Measurements from ENCODE around the gene PKP3.

Gene PKP3

GRCh38 chr11:394858-395655 lies 1.0 kb downstream of the PKP3 start:
- peak overlapping the region; percentile 91 for H3K27ac ChIP-seq (ENCODE audit: poor library complexity, severe bottlenecking)
- peak overlapping the region; percentile 90 for H3K4me3 ChIP-seq (ENCODE audit: severe bottlenecking)
- TF ChIP-seq CTCF (IDR thresholded peaks at IDR 0.05; ENCODE audit: poor library complexity, severe bottlenecking) = no peak
- H3K36me3 ChIP-seq (ENCODE audit: low read depth) = peaks cover 27% of the 10 kb centered on the region
- ATAC-seq (ENCODE audit: low read depth) (no peak; the same call in 2 of the 3 replicates), DNase-seq (ENCODE audit: low spot score) (no peak)
- no peaks in the 10 kb centered on the region for H3K9me3 ChIP-seq (ENCODE audit: severe bottlenecking)
- no peaks in the 10 kb centered on the region for H3K27me3 ChIP-seq (ENCODE audit: insufficient read depth, poor library complexity, severe bottlenecking)
- peaks cover 12% of the 10 kb centered on the region for H3K4me1 ChIP-seq (ENCODE audit: insufficient read depth, poor library complexity, severe bottlenecking)

GRCh38 chr11:395866-396265 lies 1.9 kb downstream of the PKP3 start:
- H3K36me3 ChIP-seq (ENCODE audit: low read depth) = peaks cover 29% of the 10 kb centered on the region
- ATAC-seq (ENCODE audit: low read depth) = no peak
- DNase-seq (ENCODE audit: low spot score) = no peak
- H3K9me3 ChIP-seq (ENCODE audit: severe bottlenecking) = no peaks in the 10 kb centered on the region
- H3K27ac ChIP-seq (ENCODE audit: poor library complexity, severe bottlenecking) = peak overlapping the region; percentile 91
- no peaks in the 10 kb centered on the region for H3K27me3 ChIP-seq (ENCODE audit: insufficient read depth, poor library complexity, severe bottlenecking)
- TF ChIP-seq CTCF (IDR thresholded peaks at IDR 0.05; ENCODE audit: poor library complexity, severe bottlenecking) = no peak
- H3K4me3 ChIP-seq (ENCODE audit: severe bottlenecking) = peak overlapping the region; percentile 90
- peaks cover 12% of the 10 kb centered on the region for H3K4me1 ChIP-seq (ENCODE audit: insufficient read depth, poor library complexity, severe bottlenecking)

- Histone ChIP-seq H3K4me1 (ENCODE audit: insufficient read depth, poor library complexity, severe bottlenecking) (peaks cover 12% of the 10 kb centered on the region), H3K36me3 (ENCODE audit: low read depth) (peaks cover 29% of the 10 kb centered on the region), H3K9me3 (ENCODE audit: severe bottlenecking) (no peaks in the 10 kb centered on the region), H3K27me3 (ENCODE audit: insufficient read depth, poor library complexity, severe bottlenecking) (no peaks in the 10 kb centered on the region), H3K4me3 (ENCODE audit: severe bottlenecking) (peak overlapping the region; percentile 90), H3K27ac (ENCODE audit: poor library complexity, severe bottlenecking) (peak overlapping the region; percentile 91)
- DNase-seq (ENCODE audit: low spot score) = no peak
- peak; percentile 5; the same call in 1 of the 3 replicates for ATAC-seq (ENCODE audit: low read depth)
- TF ChIP-seq CTCF (IDR thresholded peaks at IDR 0.05; ENCODE audit: poor library complexity, severe bottlenecking) = no peak
These were observed 2.5 kb downstream of the PKP3 start for GRCh38 chr11:396511-396947.

GRCh38 chr11:396948-397548 lies 3.0 kb downstream of the PKP3 start:
- H3K9me3 ChIP-seq (ENCODE audit: severe bottlenecking) = no peaks in the 10 kb centered on the region
- H3K27ac ChIP-seq (ENCODE audit: poor library complexity, severe bottlenecking) = peak overlapping the region; percentile 91
- peaks cover 12% of the 10 kb centered on the region for H3K4me1 ChIP-seq (ENCODE audit: insufficient read depth, poor library complexity, severe bottlenecking)
- no peak for ATAC-seq (ENCODE audit: low read depth)
- DNase-seq (ENCODE audit: low spot score) = no peak
- H3K36me3 ChIP-seq (ENCODE audit: low read depth) = peaks cover 29% of the 10 kb centered on the region
- no peak for TF ChIP-seq CTCF (IDR thresholded peaks at IDR 0.05; ENCODE audit: poor library complexity, severe bottlenecking)
- no peaks in the 10 kb centered on the region for H3K27me3 ChIP-seq (ENCODE audit: insufficient read depth, poor library complexity, severe bottlenecking)
- no peak overlapping the region for H3K4me3 ChIP-seq (ENCODE audit: severe bottlenecking)

GRCh38 chr11:398826-399225 lies 4.8 kb downstream of the PKP3 start:
- Histone ChIP-seq H3K4me3 (ENCODE audit: severe bottlenecking) (no peak overlapping the region), H3K9me3 (ENCODE audit: severe bottlenecking) (no peaks in the 10 kb centered on the region), H3K4me1 (ENCODE audit: insufficient read depth, poor library complexity, severe bottlenecking) (peaks cover 5% of the 10 kb centered on the region), H3K27me3 (ENCODE audit: insufficient read depth, poor library complexity, severe bottlenecking) (no peaks in the 10 kb centered on the region), H3K36me3 (ENCODE audit: low read depth) (peaks cover 39% of the 10 kb centered on the region), H3K27ac (ENCODE audit: poor library complexity, severe bottlenecking) (no peak overlapping the region)
- no peak for TF ChIP-seq CTCF (IDR thresholded peaks at IDR 0.05; ENCODE audit: poor library complexity, severe bottlenecking)
- ATAC-seq (ENCODE audit: low read depth) (no peak), DNase-seq (ENCODE audit: low spot score) (no peak)

Data from RWPE2 (cell line).